Measurements from ENCODE around the gene XIAP.
"Not testable (repeated sequence)": the region's sequence is repeated elsewhere in the genome, so short reads cannot be mapped to it uniquely, and the experiment has no call there.

The XIAP gene

DNA sequence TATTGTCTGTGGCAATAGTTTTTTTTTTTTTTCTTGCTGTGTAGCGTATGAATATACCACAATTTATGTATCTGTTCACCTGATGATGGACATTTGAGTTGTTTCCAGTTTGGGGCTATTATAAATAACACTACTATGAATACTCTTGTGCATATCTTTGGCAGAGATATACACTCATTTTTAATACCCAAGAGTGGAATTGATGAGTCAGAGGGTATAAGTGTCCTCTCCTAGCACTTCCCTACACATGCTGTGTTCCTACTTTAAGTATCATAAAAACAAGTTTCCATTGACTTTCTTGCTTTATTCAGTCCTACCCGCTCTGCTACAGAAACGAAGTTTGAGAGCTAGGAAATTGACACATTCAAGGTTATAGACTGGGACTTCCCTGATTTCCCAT lies 39.8 kb downstream of the XIAP start:
- TF ChIP-seq, protein P1, sequence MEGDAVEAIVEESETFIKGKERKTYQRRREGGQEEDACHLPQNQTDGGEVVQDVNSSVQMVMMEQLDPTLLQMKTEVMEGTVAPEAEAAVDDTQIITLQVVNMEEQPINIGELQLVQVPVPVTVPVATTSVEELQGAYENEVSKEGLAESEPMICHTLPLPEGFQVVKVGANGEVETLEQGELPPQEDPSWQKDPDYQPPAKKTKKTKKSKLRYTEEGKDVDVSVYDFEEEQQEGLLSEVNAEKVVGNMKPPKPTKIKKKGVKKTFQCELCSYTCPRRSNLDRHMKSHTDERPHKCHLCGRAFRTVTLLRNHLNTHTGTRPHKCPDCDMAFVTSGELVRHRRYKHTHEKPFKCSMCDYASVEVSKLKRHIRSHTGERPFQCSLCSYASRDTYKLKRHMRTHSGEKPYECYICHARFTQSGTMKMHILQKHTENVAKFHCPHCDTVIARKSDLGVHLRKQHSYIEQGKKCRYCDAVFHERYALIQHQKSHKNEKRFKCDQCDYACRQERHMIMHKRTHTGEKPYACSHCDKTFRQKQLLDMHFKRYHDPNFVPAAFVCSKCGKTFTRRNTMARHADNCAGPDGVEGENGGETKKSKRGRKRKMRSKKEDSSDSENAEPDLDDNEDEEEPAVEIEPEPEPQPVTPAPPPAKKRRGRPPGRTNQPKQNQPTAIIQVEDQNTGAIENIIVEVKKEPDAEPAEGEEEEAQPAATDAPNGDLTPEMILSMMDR (IDR thresholded peaks at IDR 0.05; ENCODE audit: extremely low read depth, insufficient read depth, missing control alignments) = no peak
- DNase-seq (ENCODE audit: low spot score) = no peak
- in situ Hi-C loops (cut with MboI; ENCODE audit: low pct_unique_long_range_greater_than_20kb, low sequenced_read_pairs, unreplicated experiment) = no loop called here

DNA sequence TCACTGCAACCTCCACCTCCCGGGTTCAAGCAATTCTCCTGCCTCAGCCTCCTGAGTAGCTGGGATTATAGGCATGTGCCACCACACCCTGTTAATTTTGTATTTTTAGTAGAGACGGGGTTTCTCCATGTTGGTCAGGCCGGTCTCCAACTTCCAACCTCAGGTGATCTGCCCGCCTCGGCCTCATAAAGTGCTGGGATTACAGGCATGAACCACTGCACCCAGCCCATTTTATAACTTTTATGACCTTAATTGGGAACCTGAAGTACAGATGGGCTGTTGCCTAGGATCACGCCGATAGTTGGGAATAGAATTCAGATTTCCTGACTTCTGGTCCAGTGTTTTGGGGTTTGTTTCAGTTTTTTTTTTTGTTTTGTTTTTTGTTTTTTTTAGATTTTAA lies 43.4 kb downstream of the XIAP start:
- in situ Hi-C loops (cut with MboI; ENCODE audit: low pct_unique_long_range_greater_than_20kb, low sequenced_read_pairs, unreplicated experiment); DNase-seq (ENCODE audit: low spot score): not testable (repeated sequence)

DNA sequence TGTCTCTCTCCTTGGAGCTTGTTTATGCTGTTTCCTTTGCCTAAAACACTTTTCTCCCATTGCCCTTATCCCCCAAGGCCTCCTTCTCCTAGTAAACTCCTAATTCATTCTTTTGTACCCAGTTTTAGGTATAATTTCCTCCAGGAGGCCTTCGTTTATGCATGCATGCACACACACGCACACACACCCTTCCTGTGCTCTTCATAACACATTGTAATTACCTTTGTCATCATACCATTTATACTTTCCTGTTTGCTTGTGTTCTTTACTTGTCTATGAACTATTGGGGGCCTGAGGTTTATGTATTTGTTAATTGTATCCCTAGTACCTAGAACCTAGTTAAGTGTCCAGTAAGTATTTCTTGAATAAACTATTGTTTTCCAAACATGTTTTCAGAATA lies 45.5 kb downstream of the XIAP start:
- TF ChIP-seq, protein P1 (IDR thresholded peaks at IDR 0.05; ENCODE audit: extremely low read depth, insufficient read depth, missing control alignments) = no peak
- no peak for DNase-seq (ENCODE audit: low spot score)
- in situ Hi-C loops (cut with MboI; ENCODE audit: low pct_unique_long_range_greater_than_20kb, low sequenced_read_pairs, unreplicated experiment) = no loop called here

DNA sequence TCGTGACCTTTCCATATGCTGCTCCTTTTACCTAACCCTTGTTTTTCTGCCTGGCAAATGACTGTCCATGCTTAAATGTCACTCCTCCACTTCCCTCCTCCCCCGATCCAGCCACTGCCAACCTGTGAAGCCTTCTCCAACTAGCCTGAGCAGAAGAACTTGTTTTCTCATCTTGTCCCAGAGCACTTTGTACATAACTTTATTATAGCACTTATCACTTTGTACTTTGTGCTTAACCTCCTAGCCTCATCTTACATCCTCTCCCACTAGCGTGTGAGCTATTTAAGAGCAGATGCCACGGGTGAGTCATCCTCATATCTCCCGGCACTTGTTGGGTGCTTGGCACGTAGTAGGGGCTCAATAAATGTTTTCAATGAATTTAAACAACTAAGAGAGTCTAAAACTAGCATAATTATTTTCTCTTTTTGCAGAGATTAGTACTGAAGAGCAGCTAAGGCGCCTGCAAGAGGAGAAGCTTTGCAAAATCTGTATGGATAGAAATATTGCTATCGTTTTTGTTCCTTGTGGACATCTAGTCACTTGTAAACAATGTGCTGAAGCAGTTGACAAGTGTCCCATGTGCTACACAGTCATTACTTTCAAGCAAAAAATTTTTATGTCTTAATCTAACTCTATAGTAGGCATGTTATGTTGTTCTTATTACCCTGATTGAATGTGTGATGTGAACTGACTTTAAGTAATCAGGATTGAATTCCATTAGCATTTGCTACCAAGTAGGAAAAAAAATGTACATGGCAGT lies 46.9 kb downstream of the XIAP start:
- no peak for DNase-seq (ENCODE audit: low spot score)
- TF ChIP-seq, protein P1 (IDR thresholded peaks at IDR 0.05; ENCODE audit: extremely low read depth, insufficient read depth, missing control alignments) = no peak
- in situ Hi-C loops (cut with MboI; ENCODE audit: low pct_unique_long_range_greater_than_20kb, low sequenced_read_pairs, unreplicated experiment) = no loop called here

DNA sequence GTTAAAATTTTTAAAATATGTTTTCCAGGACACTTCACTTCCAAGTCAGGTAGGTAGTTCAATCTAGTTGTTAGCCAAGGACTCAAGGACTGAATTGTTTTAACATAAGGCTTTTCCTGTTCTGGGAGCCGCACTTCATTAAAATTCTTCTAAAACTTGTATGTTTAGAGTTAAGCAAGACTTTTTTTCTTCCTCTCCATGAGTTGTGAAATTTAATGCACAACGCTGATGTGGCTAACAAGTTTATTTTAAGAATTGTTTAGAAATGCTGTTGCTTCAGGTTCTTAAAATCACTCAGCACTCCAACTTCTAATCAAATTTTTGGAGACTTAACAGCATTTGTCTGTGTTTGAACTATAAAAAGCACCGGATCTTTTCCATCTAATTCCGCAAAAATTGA lies 49.7 kb downstream of the XIAP start:
- no peak for DNase-seq (ENCODE audit: low spot score)
- in situ Hi-C loops (cut with MboI; ENCODE audit: low pct_unique_long_range_greater_than_20kb, low sequenced_read_pairs, unreplicated experiment) = no loop called here
- TF ChIP-seq, protein P1 (IDR thresholded peaks at IDR 0.05; ENCODE audit: extremely low read depth, insufficient read depth, missing control alignments) = no peak

DNA sequence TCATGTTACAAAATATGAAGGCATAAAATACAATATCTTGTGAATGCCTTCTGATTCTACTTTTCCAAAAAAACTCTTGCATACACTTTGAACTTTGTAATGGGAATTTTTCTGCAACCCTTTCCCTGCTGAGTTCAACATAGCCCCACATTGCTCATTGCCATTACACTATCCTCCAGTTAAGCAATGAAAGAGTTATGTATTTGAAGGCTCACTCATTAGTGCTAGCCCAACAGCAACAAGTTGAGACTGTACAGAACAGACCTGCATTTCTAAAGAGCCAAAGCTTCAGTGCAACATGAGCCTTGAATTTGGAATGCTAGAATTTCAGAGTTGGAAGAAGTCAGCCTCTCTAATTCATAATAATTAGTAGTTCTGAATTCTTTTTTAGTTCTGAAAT lies 57.2 kb downstream of the XIAP start:
- DNase-seq (ENCODE audit: low spot score) = no peak
- TF ChIP-seq, protein P1 (IDR thresholded peaks at IDR 0.05; ENCODE audit: extremely low read depth, insufficient read depth, missing control alignments) = no peak
- in situ Hi-C loops (cut with MboI; ENCODE audit: low pct_unique_long_range_greater_than_20kb, low sequenced_read_pairs, unreplicated experiment) = no loop called here

DNA sequence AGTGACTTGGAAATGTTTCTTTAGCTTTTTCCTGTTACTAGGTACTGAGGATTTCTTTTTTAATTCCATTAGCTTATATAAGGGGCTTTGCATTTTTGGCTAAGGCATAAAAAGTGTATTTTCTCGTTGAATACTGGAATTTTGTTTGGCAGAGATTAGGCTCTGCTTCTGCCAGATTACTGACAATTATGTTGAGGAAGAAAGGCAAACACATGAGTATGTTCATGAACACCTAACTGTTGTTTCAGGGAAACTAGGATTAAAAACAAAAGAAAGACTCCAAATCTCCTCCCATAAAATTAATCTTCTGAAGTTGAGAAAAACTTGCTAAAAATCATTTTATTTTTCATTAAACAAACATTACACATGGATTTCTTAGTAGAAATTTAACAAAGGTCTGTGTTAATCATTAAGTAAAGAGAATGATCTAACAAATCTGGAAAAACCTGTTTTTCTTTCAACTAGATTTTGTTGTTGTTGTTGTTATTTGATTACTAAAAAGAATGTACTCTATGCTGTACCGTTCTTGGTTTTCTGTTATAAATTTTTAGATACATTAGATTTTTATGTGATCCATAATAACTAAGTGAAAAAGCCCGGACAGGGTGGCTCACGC lies 58.4 kb downstream of the XIAP start:
- DNase-seq (ENCODE audit: low spot score) = no peak
- in situ Hi-C loops (cut with MboI; ENCODE audit: low pct_unique_long_range_greater_than_20kb, low sequenced_read_pairs, unreplicated experiment) = no loop called here
- TF ChIP-seq, protein P1 (IDR thresholded peaks at IDR 0.05; ENCODE audit: extremely low read depth, insufficient read depth, missing control alignments) = no peak

Data from GM13977 (cell line).